CMK (cell line): ENCODE data around the gene GHRL.
"Not testable (repeated sequence)": the region's sequence is repeated elsewhere in the genome, so short reads cannot be mapped to it uniquely, and the experiment has no call there.

Experiments used
- DNase-seq: peaks from one replicate; pipeline ENCODE4 v3.0.0-alpha.2; 2010; ENCODE audit warnings: low read depth

GHRL gene

GRCh38 chr3:10299175-10299574, 6.4 kb upstream of the GHRL start:
- no peak for DNase-seq

DNA sequence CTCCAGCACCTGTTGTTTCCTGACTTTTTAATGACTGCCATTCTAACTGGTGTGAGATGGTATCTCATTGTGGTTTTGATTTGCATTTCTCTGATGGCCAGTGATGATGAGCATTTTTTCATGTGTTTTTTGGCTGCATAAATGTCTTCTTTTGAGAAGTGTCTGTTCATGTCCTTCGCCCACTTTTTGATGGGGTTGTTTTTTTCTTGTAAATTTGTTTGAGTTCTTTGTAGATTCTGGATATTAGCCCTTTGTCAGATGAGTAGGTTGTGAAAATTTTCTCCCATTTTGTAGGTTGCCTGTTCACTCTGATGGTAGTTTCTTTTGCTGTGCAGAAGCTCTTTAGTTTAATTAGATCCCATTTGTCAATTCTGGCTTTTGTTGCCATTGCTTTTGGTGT, 5.3 kb upstream of the GHRL start:
- DNase-seq: not testable (repeated sequence)

GRCh38 chr3:10294030-10294586, 1.4 kb upstream of the GHRL start:
- DNase-seq: no peak

GRCh38 chr3:10291641-10292040, 1.1 kb downstream of the GHRL start:
- no peak for DNase-seq

- no peak for DNase-seq
These were observed 2.1 kb downstream of the GHRL start for GRCh38 chr3:10290481-10291176.

DNA sequence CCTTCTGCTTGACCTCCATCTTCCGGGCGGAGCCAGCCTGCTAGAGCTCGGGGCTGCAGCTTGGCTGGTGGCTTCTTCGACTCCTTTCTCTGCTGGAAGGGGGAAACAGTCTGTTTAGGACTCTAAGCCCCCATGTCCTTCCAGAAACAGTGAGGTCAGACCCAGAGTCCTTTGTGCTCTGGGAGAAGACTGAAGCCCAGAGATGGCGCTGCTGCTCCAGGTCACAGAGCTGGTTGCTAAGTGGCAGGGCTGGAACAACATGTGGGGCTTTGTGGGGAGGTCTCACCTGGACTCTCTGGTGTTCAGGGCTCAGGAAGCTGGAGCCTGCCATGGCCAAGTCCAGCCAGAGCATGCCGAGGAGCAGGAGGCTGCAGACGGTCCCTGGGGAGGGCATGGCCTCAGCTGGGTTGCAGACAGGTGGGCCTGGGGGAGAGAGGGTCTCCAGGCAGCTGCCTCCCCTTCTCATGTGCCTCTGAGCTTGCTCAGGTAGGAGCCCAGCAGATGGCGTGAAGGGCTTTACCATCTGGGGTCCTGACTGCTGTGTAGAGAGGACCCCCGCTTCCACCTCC, 2.9 kb downstream of the GHRL start:
- no peak for DNase-seq

DNA sequence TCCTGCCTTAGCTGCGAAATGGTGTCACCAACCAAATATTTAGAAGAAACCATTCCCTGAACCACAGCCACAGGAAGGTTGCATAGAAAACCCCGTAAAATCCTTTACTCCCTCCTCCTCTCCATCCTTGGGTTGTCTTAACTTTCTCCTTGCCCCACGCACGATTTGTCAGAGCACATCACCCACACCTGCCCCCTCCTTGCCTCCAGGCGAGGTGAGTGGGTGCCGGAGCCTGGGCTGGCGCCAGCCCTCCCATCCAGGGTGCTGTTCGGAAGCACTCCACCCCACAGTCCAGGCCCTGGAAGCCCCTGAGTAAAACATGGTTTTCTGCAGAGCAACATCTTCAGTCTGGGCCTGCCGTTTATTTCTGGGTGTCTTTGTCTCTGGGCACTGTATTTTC, 3.7 kb downstream of the GHRL start:
- DNase-seq: no peak

- no peak for DNase-seq
These were observed 4.2 kb downstream of the GHRL start for GRCh38 chr3:10288575-10288960.

- no peak for DNase-seq
These were observed 4.7 kb downstream of the GHRL start for GRCh38 chr3:10287936-10288574.

- DNase-seq: no peak
These were observed 6.0 kb downstream of the GHRL start for GRCh38 chr3:10286596-10287295.

GRCh38 chr3:10286133-10286524, 6.6 kb downstream of the GHRL start:
- DNase-seq: no peak

DNA sequence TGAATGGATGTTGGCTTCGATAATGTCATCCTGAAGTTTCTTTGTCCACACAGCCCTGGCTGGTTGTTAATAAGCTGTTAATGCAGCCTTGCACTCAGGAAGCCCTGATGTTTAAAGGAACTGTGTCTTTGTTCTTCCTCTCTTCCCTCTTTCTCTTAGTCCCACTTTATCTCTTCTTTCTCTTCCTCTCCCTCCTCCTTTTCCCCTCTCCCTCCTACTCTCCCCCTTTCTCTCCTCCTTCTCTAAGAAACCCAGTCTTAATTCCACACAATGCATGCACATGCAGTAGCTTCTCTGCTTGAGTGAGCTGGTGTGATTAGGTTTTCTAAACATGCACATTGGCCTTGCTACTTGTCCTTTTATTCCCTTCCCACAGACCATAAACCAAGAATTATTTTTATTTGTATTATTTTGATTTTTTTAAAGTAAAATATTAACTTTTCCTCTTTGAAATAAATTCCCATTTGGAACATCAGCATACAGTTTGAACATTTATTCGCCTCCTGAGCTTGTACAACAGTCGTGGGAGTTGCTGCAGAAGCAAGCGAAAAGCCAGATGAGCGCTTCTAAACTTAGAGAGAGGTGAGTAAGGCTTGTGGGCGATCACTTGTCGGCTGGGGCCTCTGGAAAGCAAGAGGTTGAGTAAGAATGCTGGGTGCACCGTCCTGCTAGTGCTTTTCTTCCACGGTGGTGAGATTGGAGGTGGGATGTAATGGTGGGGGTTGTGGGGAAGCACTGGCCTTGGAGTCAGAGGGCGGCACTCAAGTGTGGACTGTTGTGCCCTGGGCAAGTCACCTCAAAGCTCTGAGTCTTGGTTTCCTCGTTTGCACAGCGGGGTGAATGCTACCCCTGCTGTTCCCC, 7.2 kb downstream of the GHRL start:
- DNase-seq: no peak

GRCh38 chr3:10284496-10284895, 8.3 kb downstream of the GHRL start:
- DNase-seq: no peak

DNA sequence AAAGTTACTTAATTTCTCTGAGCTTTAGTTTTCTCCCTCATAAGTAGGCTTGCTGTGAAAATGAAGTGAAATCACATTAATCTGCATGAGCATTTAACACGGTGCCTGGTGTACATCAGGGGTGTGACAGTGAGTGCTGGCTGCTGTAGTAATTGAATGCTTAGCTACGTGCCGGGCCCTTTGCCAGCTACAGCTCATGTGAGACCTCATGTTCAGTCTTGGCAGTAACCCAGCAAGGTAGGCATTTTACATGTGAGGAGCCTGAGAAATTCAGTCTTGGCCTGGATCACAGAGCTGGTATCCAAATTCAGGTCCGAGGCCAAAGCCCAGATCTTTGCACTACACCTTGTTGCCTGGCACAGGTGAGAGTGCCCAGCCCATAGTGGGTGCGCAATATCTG, 9.1 kb downstream of the GHRL start:
- no peak for DNase-seq

DNA sequence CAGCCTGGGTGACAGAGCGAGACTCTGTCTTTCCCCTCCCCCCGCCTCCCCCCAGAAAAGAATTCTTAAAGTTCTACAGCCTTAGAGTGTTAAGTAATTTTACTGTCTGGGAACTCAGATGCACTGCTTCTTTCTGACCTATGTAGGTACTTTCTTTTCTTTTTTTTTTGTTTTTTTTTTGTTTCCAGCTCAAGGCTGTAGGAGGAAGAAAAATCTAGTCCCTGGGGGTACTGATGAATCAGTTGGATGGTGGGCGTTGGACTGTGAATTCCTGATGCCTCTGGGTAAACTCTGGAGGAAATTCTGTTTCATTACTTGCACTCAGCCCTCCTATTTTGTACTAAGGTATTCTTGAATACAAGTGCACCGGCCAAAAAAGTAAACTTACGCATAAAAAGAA, 10.8 kb downstream of the GHRL start:
- DNase-seq: no peak

DNA sequence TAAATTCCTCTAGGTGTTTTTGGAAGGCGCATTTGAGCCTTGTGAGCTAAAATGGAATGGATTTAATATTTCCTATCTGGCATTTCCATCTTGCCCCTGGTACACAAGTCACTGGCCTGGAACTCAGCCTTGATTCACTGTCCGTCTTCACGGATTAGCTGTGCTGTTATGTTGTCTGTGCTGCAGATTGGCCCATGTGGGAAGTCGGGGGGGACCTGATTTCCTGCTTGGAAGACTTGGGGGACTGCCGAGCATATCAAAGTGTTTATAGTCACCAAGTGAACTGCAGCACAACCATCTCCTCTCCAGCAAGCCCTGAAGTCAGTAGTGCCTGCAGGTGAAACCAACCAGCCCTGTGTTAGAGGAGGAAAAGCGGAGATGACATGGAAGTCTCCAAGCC, 12.2 kb downstream of the GHRL start:
- no peak for DNase-seq

DNA sequence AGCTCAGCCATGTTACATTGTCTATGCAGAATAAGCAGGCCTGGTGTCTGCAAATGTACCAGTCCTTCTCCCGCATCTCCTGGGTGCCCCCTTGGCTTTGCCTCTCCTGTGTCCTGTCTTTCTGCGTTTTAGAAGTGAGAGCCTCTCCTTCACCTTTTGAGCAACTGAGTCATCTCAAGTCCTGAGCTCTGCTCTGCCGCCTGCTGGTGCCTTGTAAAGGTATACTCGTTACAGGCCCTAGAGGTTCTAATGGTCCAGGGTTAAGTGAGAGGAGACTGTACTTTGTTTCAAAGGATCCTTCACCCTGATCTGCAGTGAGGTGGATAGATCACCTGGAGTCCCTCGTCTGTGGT, 12.6 kb downstream of the GHRL start:
- no peak for DNase-seq

GRCh38 chr3:10279384-10280176, 13.2 kb downstream of the GHRL start:
- no peak for DNase-seq

DNA sequence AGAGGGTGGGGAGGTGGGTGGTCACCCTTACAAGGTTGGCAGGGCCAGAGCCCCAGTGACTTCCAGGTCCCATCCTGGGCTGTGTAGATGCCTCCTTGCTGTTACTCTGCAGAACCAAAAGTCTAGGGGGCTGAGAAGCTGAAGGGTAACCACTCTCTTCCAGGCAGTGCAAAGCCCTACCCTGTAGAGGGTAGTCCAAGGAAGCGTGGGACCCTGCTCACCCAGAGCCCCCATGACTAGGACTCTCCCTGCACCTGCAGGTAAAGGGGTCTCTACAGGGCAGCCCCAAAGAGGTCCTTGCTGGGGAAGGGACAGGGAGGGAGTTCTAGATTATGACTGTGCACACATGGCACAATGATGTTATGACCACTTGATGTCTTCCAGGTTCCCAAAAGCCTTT, 14.2 kb downstream of the GHRL start:
- DNase-seq: no peak

DNA sequence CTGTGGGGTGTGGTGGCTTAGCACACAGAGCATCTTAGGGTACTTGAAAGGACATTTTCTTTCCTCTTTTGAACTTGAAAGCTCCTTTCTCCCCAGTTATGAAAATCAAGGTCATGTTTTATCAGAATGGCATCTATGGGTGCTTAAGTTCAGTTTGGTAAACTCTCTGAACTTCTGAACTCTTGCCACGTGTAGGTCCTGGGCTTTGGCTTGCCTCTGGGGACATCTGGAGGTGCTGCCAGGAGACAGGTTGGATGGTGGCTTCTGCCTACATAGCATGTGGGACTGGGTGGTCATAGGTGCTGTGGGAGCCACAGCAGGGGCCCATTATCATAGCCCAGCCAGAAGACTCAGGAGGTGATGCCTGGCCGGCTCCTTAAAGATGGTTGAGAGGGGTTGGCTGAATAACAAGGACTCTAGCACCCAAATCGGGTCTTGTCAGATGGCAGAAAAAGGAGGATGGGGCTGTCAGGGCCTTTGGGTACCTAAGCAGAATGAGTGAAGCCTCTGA, 15.6 kb downstream of the GHRL start:
- no peak for DNase-seq

- no peak for DNase-seq
These were observed 18.1 kb downstream of the GHRL start for GRCh38 chr3:10274601-10275000.
